ENCODE results near the gene CHURC1.
"Not testable (repeated sequence)": the region's sequence is repeated elsewhere in the genome, so short reads cannot be mapped to it uniquely, and the experiment has no call there.

Gene CHURC1

GRCh38 chr14:64910847-64911495, 3.3 kb upstream of the CHURC1 start:
- no peak for DNase-seq

GRCh38 chr14:64912261-64912660, 2.0 kb upstream of the CHURC1 start:
- DNase-seq, result no peak

- DNase-seq, result not testable (repeated sequence)
Measured at GRCh38 chr14:64913477-64913876, 778 bp upstream of the CHURC1 start.

- DNase-seq, result no peak
Measured at GRCh38 chr14:64915029-64915424, 772 bp downstream of the CHURC1 start.

- DNase-seq, result no peak
Measured at GRCh38 chr14:64915797-64916196, 1.5 kb downstream of the CHURC1 start.

- DNase-seq, result no peak
Measured at GRCh38 chr14:64918216-64918615, 4.0 kb downstream of the CHURC1 start.

- no peak for DNase-seq
Measured at GRCh38 chr14:64919215-64919614, 5.0 kb downstream of the CHURC1 start.

GRCh38 chr14:64919618-64920017, 5.4 kb downstream of the CHURC1 start:
- DNase-seq, result no peak

- DNase-seq, result no peak
Measured at GRCh38 chr14:64920465-64920864, 6.2 kb downstream of the CHURC1 start.

GRCh38 chr14:64923015-64923414, 8.8 kb downstream of the CHURC1 start:
- no peak for DNase-seq

- DNase-seq, result no peak
Measured at GRCh38 chr14:64926398-64926995, 12.2 kb downstream of the CHURC1 start.

GRCh38 chr14:64927031-64927430, 12.8 kb downstream of the CHURC1 start:
- DNase-seq, result no peak

GRCh38 chr14:64928239-64929013, 14.2 kb downstream of the CHURC1 start:
- DNase-seq, result peak; percentile 46

- DNase-seq, result no peak
Measured at GRCh38 chr14:64929014-64929359, 14.7 kb downstream of the CHURC1 start.

GRCh38 chr14:64930085-64930843, 16.0 kb downstream of the CHURC1 start:
- no peak for DNase-seq

- no peak for DNase-seq
Measured at GRCh38 chr14:64931123-64931522, 16.9 kb downstream of the CHURC1 start.

GRCh38 chr14:64932231-64932630, 18.0 kb downstream of the CHURC1 start:
- no peak for DNase-seq

- no peak for DNase-seq
Measured at GRCh38 chr14:64934338-64934929, 20.2 kb downstream of the CHURC1 start.

- no peak for DNase-seq
Measured at GRCh38 chr14:64935508-64935907, 21.3 kb downstream of the CHURC1 start.

GRCh38 chr14:64937171-64937820, 23.0 kb downstream of the CHURC1 start:
- no peak for DNase-seq

GRCh38 chr14:64937821-64938193, 23.6 kb downstream of the CHURC1 start:
- DNase-seq, result no peak

- DNase-seq, result no peak
Measured at GRCh38 chr14:64938972-64939816, 24.9 kb downstream of the CHURC1 start.

Data from CD4-positive, alpha-beta T cell treated with Interleukin-17A for 1 hour (primary cell).